GM21737 (cell line): ENCODE results near the gene CDC42BPA.
"Not testable (repeated sequence)": the region's sequence is repeated elsewhere in the genome, so short reads cannot be mapped to it uniquely, and the experiment has no call there.

ENCODE experiments used
- ATAC-seq: cut with Tn5 transposase; IDR thresholded peaks from one replicate; pipeline ENCODE4 v1.9.1; 2021; ENCODE audit warnings: mild to moderate bottlenecking, moderate library complexity; ENCODE audit not compliant: unreplicated experiment

Gene CDC42BPA

GRCh38 chr1:227308367-227309336 is 9.6 kb downstream of the CDC42BPA start:
- no peak for ATAC-seq

DNA sequence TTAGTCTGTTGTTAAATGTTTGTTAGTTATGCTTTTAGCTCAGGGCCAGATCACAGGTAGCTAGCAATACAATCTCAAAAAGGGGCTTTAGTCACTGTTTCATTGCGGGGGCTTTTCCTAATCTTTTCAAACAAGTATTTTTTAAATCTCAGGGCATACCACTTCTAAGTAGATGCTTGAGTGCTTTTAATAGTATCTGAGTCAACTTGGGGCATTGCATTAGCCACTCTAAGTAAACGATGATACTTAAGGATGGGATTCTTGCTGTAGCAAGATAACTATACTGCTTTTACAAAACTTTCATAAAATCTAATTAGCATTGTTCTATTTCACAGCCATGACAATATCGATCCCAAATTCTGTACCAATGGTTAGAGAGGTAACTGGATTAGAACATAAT is 11.6 kb downstream of the CDC42BPA start:
- ATAC-seq = no peak

DNA sequence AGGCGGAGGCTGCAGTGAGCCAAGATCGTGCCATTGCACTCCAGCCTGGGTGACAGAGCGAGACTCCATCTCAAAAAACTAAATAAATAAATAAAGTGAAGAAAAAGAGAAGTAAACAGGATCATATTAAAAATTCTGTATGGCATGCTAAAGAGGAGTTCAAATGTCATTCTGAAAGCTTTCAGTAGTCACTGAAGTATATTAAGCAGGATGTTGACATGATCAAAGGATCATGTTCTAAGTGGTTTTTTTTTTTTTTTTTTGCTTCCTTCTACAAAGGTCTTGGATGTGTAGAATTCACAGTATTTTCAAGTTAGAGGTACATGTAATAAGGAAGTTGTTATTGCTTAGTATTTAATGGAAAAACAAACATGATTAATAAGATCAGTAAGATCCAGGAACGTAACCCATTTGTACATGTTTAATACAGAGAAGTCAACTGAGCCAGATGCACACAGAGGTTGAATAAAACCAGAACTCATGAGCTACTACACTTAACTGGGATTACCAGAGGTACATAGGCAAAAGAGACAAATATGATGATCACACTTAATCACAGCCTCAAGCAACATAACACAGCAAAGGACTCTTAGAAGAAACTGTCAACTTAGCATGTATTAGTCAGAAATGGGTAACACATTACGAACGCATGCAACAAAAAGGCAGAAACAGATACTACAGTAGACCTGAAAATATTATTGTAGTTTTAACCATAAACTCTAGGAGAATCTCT is 12.2 kb downstream of the CDC42BPA start:
- ATAC-seq = no peak

DNA sequence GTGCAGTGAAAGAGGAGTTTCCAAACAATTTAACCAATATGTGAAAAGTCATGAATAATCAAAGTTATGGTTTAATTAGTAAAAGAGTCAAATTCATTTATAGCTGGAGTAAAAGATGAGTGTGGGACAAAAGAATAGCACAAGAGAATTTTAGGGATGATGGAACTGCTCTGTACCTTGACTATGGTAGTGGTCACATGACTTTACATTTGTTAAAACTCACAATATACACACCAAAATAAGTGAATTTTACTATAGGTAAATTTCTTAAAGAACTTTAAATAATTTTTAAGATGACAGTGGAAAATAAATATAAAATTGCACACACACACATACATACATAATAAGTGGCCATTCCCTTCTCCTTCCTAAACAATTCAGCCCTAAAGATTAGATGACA is 13.6 kb downstream of the CDC42BPA start:
- no peak for ATAC-seq

DNA sequence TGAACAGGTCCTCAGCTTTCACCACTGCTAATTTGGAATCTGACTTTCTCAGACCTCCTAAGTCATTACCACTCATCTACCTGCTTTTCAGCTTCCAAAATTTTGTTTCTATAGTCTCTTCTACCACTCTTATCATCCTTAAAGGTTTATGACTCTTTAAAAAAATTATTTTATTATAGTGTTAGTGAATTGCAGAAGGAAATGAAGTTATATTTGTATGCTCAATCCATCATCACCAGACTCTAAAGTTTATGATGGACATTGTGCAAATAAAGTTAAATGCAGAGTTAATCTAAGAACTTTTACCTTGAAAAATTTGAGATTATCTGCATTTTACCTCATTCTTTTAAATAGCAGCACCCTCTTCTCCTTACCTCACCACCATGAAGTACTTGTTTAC is 14.6 kb downstream of the CDC42BPA start:
- no peak for ATAC-seq

DNA sequence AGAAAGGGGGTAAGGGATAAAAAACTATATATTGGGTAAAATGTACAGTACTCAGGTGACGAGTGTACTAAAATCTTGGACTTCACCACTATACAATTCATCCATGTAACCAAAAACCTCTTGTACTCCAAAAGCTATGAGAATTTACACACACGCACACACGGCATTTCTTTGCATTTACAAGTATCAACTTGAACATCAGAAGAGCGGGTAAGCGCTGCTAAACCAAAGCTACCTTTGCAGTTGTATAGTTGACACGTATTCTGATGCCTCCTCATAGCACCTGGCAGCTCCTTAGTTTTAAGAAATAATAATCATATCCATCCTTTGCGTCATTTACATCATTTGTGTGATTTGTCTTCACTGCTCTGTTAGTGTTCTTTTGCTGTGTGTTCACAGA is 17.6 kb downstream of the CDC42BPA start:
- no peak for ATAC-seq

DNA sequence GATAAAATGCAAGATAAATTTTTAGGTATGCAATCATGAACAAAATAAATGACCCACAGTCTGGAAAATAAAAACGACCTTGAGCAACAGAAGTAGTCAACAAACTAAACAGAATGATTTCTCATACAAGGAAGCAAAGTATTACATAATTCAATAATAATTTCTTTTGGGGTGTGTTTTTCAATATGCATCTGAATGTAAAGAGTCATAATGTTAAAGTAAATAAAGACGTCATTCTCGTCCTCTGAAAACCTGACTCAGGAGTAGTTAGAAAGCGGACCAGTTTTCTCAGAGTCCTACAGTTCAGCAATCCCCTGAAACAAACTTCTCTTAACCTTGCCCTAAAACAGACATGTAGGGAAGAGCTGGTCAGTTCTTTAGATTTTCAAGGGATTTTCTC is 18.6 kb downstream of the CDC42BPA start:
- ATAC-seq = no peak

DNA sequence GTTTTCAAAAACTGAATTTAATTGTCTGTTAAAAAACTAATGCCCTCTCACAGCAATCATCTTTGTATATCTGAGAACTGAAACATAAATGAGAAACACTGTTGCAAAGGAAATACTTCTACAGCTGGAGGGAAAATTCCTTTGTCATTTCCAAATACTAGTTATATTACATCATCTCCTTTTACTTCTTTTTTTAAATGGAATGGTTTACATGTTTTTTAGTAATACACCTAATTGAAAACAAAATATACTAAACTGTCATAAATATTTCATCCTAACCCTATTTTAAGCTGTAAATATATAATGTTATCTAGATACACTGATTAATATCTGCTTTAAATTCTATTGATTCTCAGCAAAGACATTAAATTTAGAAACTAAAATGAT is 19.1 kb downstream of the CDC42BPA start:
- no peak for ATAC-seq

DNA sequence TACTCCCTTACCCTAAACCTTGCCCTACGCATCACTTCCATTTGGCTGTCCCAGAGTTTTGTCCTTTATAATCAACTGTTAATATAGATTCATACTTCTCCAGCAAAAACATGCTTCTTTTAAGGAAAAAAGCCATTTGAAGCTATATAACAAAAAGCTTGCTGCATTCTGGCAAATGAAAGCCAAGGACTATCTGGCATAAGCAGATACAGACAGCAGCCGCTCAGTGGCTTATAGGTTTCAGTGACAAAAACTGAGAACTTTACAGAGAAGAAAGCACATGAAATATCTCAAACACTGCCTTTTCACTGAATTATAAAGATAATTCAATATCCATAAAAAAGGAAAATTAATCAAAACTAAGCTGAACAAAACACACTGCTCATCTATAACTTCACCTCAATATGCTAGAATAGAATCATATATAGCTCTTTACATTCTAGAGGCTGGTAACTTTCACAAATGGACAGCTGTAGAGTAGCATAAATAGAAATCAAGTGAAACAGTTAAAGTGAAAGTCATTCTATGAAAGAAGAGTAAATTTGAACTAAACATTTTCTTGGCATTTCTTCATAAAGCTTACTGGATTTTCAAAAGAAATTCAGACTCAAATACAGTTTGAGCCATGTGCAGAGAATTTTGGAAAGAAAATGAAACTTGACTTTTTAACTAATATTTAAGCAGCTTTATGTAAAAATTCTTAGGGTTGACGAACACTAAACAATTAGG is 19.6 kb downstream of the CDC42BPA start:
- no peak for ATAC-seq

DNA sequence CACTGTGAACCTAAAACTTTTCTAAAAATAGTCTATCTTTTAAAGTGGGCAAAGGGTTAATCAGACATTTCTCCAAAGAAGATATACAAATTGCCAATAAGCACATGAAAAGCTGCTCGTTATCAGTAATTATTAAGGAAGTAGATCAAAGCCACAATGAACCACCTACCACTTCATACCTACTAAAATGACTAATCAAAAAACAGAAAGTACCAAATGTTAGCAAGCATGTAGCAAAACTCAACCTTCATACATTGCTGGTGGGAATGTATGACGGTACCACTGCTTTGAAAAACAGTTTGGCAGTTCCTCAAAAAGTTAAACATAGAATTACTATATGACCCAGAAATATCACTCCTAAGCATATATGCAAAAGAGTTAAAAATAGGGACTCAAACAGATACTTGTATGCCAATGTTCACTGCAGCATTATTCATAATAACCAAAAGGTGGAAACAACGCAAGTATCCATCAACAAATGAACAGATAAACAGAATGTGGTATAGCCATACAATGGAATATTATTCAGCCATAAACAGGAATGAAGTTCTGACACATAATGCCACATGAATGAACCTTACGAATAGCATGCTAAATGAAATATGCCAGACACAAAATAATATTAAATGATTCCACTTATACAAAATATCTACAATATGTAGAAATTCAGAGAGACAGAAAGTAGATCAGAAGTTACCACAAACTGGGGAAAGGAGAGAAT is 21.1 kb downstream of the CDC42BPA start:
- no peak for ATAC-seq

DNA sequence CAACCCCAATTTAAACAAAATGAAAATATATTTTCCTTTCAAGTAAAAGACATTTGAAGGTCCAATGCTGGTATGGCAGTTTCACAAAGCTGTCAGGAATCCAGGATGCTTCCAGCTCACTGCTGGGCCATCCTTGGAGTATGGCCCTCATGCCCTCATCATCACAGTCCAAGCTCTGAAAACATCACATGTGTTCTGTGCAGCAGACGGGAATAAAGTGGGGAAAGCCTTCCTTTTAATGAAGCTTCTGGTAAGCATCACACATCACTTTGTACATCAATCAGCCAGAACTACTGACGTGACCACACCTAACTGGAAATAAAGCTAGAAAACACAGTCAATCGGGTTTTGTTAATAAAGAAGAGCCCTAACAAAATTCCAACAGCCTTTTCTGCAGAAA is 22.7 kb downstream of the CDC42BPA start:
- no peak for ATAC-seq

DNA sequence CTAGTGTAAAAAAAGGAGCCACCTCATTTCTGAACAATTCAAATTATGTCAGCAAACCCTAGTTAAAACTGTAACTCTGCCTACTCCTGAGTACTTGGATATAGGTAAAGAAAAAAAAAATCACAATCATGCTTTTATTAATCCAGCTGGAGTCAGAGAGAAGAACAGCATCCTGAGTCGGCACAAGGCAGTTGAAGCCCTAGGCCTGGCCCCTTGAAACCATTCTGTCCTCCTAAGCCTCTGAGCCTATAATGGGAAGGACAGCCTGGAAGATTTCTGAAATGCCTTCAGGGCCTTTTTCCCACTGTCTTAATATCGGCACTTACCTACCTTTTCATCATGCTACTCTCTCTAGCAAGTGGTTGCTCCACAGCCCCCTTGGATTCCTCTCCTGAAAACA is 32.5 kb downstream of the CDC42BPA start:
- ATAC-seq = no peak

- ATAC-seq = no peak
Observed at GRCh38 chr1:227281371-227281770, 36.9 kb downstream of the CDC42BPA start.

DNA sequence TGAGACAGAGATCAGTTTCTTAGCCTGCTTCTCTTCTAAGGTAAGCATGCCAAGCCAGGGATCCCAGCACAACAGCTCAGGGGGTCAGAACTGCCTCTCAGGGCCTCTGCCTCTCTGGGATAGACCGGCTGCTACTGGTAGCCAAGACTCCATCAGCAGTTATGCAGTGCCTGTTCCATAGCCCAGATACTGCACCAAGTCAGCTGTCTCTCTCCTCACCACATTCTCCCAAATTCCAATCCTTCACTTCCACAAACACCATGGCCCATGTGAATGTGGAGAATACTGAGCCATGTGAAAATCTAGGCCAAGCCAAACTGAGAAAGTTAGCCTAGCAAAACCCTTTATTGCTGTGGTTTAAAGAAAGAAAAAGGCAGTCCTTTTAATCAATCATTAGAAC is 37.5 kb downstream of the CDC42BPA start:
- ATAC-seq = no peak

GRCh38 chr1:227276156-227276693 is 42.1 kb downstream of the CDC42BPA start:
- ATAC-seq = not testable (repeated sequence)

DNA sequence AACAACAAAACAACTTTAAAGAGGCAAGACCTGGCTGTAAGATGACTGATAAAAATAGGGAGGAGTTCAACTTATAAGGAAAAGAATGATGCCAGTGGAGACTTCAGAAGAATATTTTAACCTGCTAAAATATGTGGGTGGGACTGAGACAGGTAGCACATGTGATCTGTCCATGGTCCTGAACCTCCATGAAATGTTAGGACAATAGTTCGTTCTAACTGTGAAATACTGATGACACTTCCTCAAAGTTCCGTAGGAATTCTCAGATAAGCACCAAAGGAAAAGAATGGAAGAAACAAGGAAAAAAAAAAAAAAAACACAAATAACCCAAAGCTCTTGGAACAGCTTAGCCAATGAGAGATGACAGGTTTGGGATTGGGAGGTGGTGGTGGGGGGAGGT is 44.7 kb downstream of the CDC42BPA start:
- ATAC-seq = no peak

DNA sequence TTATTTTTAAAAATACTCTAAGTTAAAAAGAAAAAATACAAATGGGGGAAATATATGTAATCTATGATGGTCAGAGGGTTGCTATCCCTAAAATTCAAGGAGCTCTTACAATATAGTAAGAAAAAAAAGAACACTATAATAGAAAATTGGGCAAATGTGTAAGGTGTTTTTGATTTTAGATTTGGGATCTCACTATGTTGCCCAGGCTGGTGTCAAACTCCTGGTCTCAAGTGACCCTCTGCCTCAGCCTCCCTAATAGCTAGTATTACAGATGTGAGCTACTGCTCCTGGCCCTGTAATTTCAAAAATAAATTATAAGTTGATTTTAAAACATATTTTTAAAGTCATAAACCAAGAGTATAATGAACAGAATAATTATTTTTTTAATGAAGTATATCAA is 45.9 kb downstream of the CDC42BPA start:
- no peak for ATAC-seq

- ATAC-seq = no peak
Observed at GRCh38 chr1:227270554-227270953, 47.7 kb downstream of the CDC42BPA start.

- ATAC-seq = no peak
Observed at GRCh38 chr1:227268943-227269342, 49.3 kb downstream of the CDC42BPA start.

DNA sequence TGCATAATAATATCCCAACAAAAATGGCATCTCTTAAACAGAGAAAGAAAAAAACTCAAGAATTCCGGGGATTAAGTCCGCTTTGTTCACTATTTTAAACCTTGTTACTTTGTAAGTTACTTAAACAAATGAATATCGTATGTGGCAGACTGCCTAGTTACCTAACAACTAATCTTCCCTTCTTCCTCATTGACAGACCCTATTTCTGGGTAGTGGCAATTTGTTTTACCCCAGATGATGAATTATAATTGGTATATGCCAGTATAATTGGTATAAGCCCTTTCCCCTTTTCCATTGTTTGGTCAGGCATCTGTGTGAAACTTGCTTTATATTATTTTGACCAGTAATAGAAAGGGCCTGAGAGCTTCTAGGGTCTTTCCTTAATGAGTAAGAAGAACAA is 52.4 kb downstream of the CDC42BPA start:
- no peak for ATAC-seq

DNA sequence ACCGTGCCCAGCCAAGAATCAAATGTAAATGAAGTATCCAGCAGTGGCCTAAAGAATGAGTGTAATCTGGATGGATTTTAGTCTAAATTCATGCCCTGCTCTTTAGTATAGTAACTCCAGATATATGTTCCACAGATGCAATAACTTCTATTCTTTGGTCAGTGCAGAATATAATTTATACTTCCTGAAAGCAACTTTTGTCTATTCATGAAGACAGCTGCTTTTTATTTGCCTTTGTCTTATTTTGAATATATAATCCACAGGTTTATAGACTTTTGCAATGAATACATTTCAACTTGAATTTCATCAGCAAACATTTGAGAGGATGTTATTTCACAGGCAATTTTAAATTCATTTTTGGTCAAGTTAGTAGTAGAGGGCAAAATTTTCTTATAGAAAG is 54.4 kb downstream of the CDC42BPA start:
- ATAC-seq = no peak
